Left lung (tissue), 10 donors: ENCODE results near the gene USP2. TPM values are rescaled to one million over a fixed set of nuclear protein-coding genes. Genes with fewer than 3 reads are reported as not detected.

Experiments used
- ATAC-seq: fragments of 200-7000 bp; cut with Tn5 transposase; one replicate; pipeline ENCODE4 v1.9.1; 2020; ENCODE audit warnings: moderate library complexity
- DNase-seq, 4 donors: peaks; one replicate each; pipeline ENCODE4 v3.0.0-alpha.2; 2013 to 2020
- H3K27ac ChIP-seq, 2 donors: fragments of 200-600 bp; sonication (generic) in 1 of 2; one replicate each; pipeline versions ENCODE4 v1.5.0 to v1.8.0; 2020 to 2021
- H3K27me3 ChIP-seq, 2 donors: fragments of 200-600 bp; sonication (generic) in 1 of 2; one replicate each; pipeline versions ENCODE4 v1.5.0 to v1.8.0; 2020 to 2021
- H3K36me3 ChIP-seq, 2 donors: fragments of 200-600 bp; sonication (generic) in 1 of 2; one replicate each; pipeline versions ENCODE4 v1.5.0 to v1.8.0; 2020 to 2021
- H3K4me1 ChIP-seq, 2 donors: fragments of 200-600 bp; one replicate each; pipeline ENCODE4 v1.8.0; 2021
- H3K4me3 ChIP-seq, 2 donors: fragments of 200-600 bp; sonication (generic) in 1 of 2; one replicate each; pipeline versions ENCODE4 v1.5.0 to v1.8.0; 2020 to 2021; ENCODE audit warnings: mild to moderate bottlenecking in 1 of 2
- H3K9me3 ChIP-seq, 2 donors: fragments of 200-600 bp; sonication (generic) in 1 of 2; one replicate each; pipeline versions ENCODE4 v1.5.0 to v1.8.0; 2020 to 2021
- CTCF ChIP-seq, 2 donors: fragments of 200-600 bp; sonication (generic) in 1 of 2; IDR thresholded peaks; one replicate each; pipeline versions ENCODE4 v1.5.0 to v1.8.0; 2021; ENCODE audit warnings: antibody characterized with exemption in 2 of 2
- intact Hi-C, 2 donors: fragments of 100-400 bp; cut with DNase I; formaldehyde crosslinking; loops; one replicate each; pipeline versions ENCODE4 v1.11.2 to v1.14.2; 2022
- polyA plus RNA-seq, 6 donors: library from polyadenylated mRNA; unstranded; fragments of 120-200 nt; gene quantifications; one replicate each; pipeline ENCODE4 v1.2.1, GENCODE V29; 2013; ENCODE audit not compliant: insufficient read length in 6 of 6
- total RNA-seq, 2 donors: library from RNA; stranded (reverse); fragmentation: NEBNext Ultra II Directional; extraction: Animal tissue kit (Norgen Biotek cat#: 25700); gene quantifications; one replicate each; pipeline ENCODE4 v1.2.1, GENCODE V29; 2021
- donor health status: DM: no; HTN: yes; CAD: no.
- donor health status: DM: no; HTN: no; CAD: no.

The USP2 gene
- total and polyA plus RNA-seq, 8 donors, result 2.4 to 5.9 (median 3.4) TPM

- Histone ChIP-seq H3K4me1 (peaks cover 21 to 64% of the 10 kb centered on the region in 2 donors), H3K36me3 (peaks cover 0 to 5% of the 10 kb centered on the region in 2 donors), H3K4me3 (peak overlapping the region; percentile 51 to 53), H3K27me3 (peaks cover 7 to 54% of the 10 kb centered on the region in 2 donors), H3K9me3 (no peaks in the 10 kb centered on the region), H3K27ac (peak overlapping the region; percentile 86 to 89)
- DNase-seq, result no peak
- no peak for TF ChIP-seq CTCF (IDR thresholded peaks at IDR 0.05)
- no peak for ATAC-seq
- intact Hi-C loops, result no loop called here
Measured at GRCh38 chr11:119338965-119339588, 42.4 kb downstream of the USP2 start.

- no peaks in the 10 kb centered on the region for H3K9me3 ChIP-seq
- H3K27me3 ChIP-seq, result peaks cover 7 to 51% of the 10 kb centered on the region in 2 donors
- H3K36me3 ChIP-seq, result peaks cover 0 to 5% of the 10 kb centered on the region in 2 donors
- H3K4me3 ChIP-seq, result peak overlapping the region in 1 of 2 donors; percentile 51
- peaks cover 21 to 69% of the 10 kb centered on the region in 2 donors for H3K4me1 ChIP-seq
- peak in 2 of 4 donors; percentile 78 to 89 for DNase-seq
- TF ChIP-seq CTCF (IDR thresholded peaks at IDR 0.05), result peak; percentile 68 to 74
- intact Hi-C loops, result no loop called here
- ATAC-seq, result peak; percentile 34
- peak overlapping the region in 1 of 2 donors; percentile 39 for H3K27ac ChIP-seq
Measured at GRCh38 chr11:119338318-119338890, 43.1 kb downstream of the USP2 start.

GRCh38 chr11:119337581-119338317 is 43.7 kb downstream of the USP2 start:
- Histone ChIP-seq H3K36me3 (peaks cover 0 to 5% of the 10 kb centered on the region in 2 donors), H3K4me3 (no peak overlapping the region), H3K27me3 (peaks cover 7 to 44% of the 10 kb centered on the region in 2 donors), H3K9me3 (no peaks in the 10 kb centered on the region), H3K4me1 (peaks cover 21 to 69% of the 10 kb centered on the region in 2 donors), H3K27ac (peak overlapping the region; percentile 29 to 48)
- no peak for TF ChIP-seq CTCF (IDR thresholded peaks at IDR 0.05)
- DNase-seq (peak in 2 of 4 donors; percentile 48 to 80), ATAC-seq (no peak)
- intact Hi-C loops, result no loop called here

- no peaks in the 10 kb centered on the region for H3K9me3 ChIP-seq
- no peak for TF ChIP-seq CTCF (IDR thresholded peaks at IDR 0.05)
- peaks cover 0 to 5% of the 10 kb centered on the region in 2 donors for H3K36me3 ChIP-seq
- DNase-seq (no peak), ATAC-seq (no peak)
- peaks cover 7 to 36% of the 10 kb centered on the region in 2 donors for H3K27me3 ChIP-seq
- peaks cover 21 to 69% of the 10 kb centered on the region in 2 donors for H3K4me1 ChIP-seq
- intact Hi-C loops, result no loop called here
- H3K27ac ChIP-seq, result no peak overlapping the region
- no peak overlapping the region for H3K4me3 ChIP-seq
Measured at GRCh38 chr11:119336744-119337469, 44.6 kb downstream of the USP2 start.
